Measurements from ENCODE around the gene CMSS1.

- TF ChIP-seq, protein P1, sequence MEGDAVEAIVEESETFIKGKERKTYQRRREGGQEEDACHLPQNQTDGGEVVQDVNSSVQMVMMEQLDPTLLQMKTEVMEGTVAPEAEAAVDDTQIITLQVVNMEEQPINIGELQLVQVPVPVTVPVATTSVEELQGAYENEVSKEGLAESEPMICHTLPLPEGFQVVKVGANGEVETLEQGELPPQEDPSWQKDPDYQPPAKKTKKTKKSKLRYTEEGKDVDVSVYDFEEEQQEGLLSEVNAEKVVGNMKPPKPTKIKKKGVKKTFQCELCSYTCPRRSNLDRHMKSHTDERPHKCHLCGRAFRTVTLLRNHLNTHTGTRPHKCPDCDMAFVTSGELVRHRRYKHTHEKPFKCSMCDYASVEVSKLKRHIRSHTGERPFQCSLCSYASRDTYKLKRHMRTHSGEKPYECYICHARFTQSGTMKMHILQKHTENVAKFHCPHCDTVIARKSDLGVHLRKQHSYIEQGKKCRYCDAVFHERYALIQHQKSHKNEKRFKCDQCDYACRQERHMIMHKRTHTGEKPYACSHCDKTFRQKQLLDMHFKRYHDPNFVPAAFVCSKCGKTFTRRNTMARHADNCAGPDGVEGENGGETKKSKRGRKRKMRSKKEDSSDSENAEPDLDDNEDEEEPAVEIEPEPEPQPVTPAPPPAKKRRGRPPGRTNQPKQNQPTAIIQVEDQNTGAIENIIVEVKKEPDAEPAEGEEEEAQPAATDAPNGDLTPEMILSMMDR (IDR thresholded peaks at IDR 0.05), result no peak
- TF ChIP-seq POLR2A (IDR thresholded peaks at IDR 0.05), result no peak
Observed at GRCh38 chr3:100008081-100008698, 190.5 kb downstream of the CMSS1 start.

Measured in heart left ventricle (tissue), 13 donors.